Cardiac fibroblast (primary cell): Measurements from ENCODE around the gene TXK.

ENCODE experiments used
- DNase-seq, 2 donors: peaks; one replicate each; pipeline versions ENCODE4 v3.0.0 to v3.0.0-alpha.2; 2010; ENCODE audit warnings: low read depth in 2 of 2
- H3K4me3 ChIP-seq, 2 donors: replicated peaks in 1 of 2; 1 replicate in 1 of 2; 2 replicates in 1 of 2; pipeline ENCODE4 v1.5.1; 2011; ENCODE audit warnings: low read depth in 2 of 2, low read length in 2 of 2, mild to moderate bottlenecking in 2 of 2, moderate library complexity in 1 of 2
- TF ChIP-seq, protein P1 (sequence below): IDR thresholded peaks from one replicate; pipeline ENCODE4 v1.5.1; 2011; ENCODE audit warnings: low read depth, mild to moderate bottlenecking, low read length, inconsistent platforms

Gene TXK

GRCh38 chr4:48079972-48080391 lies 54.1 kb downstream of the TXK start:
- no peak overlapping the region for H3K4me3 ChIP-seq
- no peak for DNase-seq
- TF ChIP-seq, protein P1, sequence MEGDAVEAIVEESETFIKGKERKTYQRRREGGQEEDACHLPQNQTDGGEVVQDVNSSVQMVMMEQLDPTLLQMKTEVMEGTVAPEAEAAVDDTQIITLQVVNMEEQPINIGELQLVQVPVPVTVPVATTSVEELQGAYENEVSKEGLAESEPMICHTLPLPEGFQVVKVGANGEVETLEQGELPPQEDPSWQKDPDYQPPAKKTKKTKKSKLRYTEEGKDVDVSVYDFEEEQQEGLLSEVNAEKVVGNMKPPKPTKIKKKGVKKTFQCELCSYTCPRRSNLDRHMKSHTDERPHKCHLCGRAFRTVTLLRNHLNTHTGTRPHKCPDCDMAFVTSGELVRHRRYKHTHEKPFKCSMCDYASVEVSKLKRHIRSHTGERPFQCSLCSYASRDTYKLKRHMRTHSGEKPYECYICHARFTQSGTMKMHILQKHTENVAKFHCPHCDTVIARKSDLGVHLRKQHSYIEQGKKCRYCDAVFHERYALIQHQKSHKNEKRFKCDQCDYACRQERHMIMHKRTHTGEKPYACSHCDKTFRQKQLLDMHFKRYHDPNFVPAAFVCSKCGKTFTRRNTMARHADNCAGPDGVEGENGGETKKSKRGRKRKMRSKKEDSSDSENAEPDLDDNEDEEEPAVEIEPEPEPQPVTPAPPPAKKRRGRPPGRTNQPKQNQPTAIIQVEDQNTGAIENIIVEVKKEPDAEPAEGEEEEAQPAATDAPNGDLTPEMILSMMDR, result no peak

GRCh38 chr4:48078862-48079655 lies 55.0 kb downstream of the TXK start:
- H3K4me3 ChIP-seq, result no peak overlapping the region
- TF ChIP-seq, protein P1, result no peak
- DNase-seq, result no peak

DNA sequence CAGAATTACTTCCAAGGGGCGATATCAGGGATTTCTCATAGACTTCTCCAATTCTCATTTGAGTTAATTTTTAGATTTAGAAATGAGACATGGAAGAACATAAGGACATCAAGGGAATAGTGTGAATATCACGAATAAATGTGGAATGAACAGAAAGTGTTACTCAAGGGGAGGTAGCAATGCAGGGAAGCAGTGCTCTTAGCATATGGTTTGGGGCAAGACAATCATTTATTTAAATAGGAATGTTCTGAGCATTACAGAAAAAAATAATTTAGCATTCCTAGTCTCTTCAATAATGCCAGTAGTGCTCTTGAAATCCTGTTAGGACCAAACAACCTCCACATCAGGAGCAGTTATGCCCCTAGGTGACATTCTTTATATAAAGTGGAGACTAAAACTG lies 55.6 kb downstream of the TXK start:
- TF ChIP-seq, protein P1, result no peak
- DNase-seq, result no peak
- no peak overlapping the region for H3K4me3 ChIP-seq

DNA sequence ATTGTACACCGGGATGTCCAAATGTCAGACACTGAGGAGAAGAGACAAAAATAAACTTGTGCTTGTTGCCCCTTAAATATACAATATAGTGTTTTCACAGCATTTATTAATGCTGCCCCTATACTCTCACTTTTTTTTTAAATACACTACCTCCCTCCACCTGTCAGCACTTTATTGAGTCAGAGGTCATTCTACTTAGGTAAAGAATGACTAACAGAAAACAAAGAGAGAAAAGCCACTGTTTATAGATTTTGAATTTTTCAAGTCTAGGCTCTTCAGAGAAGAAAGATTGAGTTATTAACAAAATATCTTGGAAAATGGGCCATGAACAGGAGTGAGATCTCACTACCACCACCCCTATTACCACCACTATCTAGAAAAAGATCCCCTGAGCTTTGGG lies 59.4 kb downstream of the TXK start:
- TF ChIP-seq, protein P1, result no peak
- no peak overlapping the region for H3K4me3 ChIP-seq
- no peak for DNase-seq

- DNase-seq, result no peak
- TF ChIP-seq, protein P1, result no peak
- H3K4me3 ChIP-seq, result no peak overlapping the region
These were observed 60.4 kb downstream of the TXK start for GRCh38 chr4:48073567-48074103.

DNA sequence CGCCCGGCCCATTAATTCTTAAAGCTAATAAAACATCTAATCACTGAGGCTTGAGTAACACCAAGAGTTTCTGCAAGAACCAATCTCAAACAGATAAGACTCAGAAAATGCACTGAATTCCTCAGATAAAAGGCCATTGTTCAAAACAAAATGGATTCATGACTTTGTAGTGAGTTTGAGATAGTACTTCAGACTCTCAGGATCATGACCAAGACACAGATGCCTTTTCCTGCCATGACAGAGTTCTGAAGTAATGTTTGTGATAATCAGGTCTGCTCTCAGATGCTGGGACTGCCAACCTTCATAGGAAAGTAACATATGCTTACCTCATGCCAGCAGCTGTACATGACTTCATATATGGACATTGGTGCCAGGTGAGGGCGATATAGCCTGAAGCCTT lies 62.9 kb downstream of the TXK start:
- DNase-seq, result peak; percentile 31 to 67
- no peak overlapping the region for H3K4me3 ChIP-seq
- TF ChIP-seq, protein P1, result no peak
